ENCODE results near the gene CYP4F12.
A peak's percentile ranks its signal among the peaks of the same experiment; 100 is the strongest.

- peak; percentile 67 for TF ChIP-seq ATF3 (IDR thresholded peaks at IDR 0.05)
- TF ChIP-seq CTCF (IDR thresholded peaks at IDR 0.05; ENCODE audit: low read depth, low read length, missing input control), result no peak
- TF ChIP-seq TAF1 (conservative IDR thresholded peaks at IDR 0.05), result peak; percentile 96
- TF ChIP-seq REST (IDR thresholded peaks at IDR 0.05), result peak; percentile 92
- peak; percentile 26 to 36 for TF ChIP-seq EGR1 (IDR thresholded peaks at IDR 0.05; ENCODE audit: low read depth in 2 of 2)
- peak; percentile 88 to 92 for TF ChIP-seq RXRA (IDR thresholded peaks at IDR 0.05)
- peak; percentile 50 for TF ChIP-seq YY1 (IDR thresholded peaks at IDR 0.05)
Measured at GRCh38 chr19:15640904-15641597, 31.8 kb upstream of the CYP4F12 start.
